ENCODE measurements around the gene GPN1. TPM values are rescaled to one million over a fixed set of nuclear protein-coding genes. Genes with fewer than 3 reads are reported as not detected.
"Not testable (repeated sequence)": the region's sequence is repeated elsewhere in the genome, so short reads cannot be mapped to it uniquely, and the experiment has no call there.

The GPN1 gene
- total RNA-seq: 10 to 100 TPM; 60.7 to 62.5 TPM

DNA sequence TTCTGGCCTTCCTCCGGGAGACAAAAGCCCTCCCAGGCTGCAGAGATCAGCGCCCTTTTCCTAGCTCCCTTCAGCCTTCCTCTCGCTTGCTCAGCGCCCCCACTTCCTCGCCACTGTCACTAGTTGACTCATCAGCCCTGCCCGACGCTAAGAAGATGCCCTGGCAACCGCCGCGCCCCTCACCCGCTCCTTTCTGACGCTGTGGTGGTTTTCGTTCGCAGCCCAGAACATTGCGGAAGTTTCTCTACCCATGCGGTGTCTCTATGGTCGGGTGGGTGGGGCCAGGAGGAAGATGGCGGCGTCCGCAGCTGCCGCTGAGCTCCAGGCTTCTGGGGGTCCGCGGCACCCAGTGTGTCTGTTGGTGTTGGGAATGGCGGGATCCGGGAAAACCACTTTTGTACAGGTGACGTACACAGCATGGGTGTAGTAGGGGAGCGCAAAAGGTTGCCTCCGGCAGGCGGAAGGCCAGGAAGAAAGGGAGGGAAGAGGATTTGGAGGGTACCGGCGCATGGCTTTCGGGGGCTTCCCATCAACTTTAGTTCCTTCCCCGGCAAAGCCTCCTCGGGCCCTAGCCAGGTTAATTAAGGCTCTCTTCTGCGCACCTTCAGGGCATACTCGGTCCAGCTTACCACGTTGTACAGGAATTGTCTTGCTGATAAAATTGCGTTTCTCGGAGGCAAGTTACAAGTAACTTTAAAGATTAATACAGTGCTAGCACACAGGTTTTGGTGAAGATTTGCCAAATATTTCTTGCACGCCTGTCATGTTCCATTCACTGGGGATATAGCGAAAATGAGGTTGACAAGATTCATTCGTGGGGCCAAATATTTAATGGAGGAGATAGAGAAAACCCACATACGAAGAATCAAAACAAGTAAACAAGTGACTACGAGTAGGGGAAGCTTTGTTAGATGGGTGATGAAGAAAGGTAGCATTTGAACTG is at the start of gene GPN1, which contains the start of gene CCDC121:
TSS of gene GPN1 (plus strand) at position 284 of the 943 bp plus-strand sequence. CDS start at position 293, 9 bp downstream.
TSS of gene CCDC121 (minus strand) at position 246 of the 943 bp plus-strand sequence. CDS start 1,213 bp downstream, outside the sequence.
- POLR2A ChIA-PET: interaction anchor here (0.6 to 1.7 kb wide), 6 partner anchors 9 to 225 kb away, joined by 3 to 10 read pairs (median 4); partner anchors contain the start of gene ZNF512
- CTCF ChIA-PET: interaction anchor here (1.4 to 1.8 kb wide), 2 partner anchors 9 to 53 kb away, joined by 7 to 13 read pairs; no protein-coding TSS in a partner anchor

DNA sequence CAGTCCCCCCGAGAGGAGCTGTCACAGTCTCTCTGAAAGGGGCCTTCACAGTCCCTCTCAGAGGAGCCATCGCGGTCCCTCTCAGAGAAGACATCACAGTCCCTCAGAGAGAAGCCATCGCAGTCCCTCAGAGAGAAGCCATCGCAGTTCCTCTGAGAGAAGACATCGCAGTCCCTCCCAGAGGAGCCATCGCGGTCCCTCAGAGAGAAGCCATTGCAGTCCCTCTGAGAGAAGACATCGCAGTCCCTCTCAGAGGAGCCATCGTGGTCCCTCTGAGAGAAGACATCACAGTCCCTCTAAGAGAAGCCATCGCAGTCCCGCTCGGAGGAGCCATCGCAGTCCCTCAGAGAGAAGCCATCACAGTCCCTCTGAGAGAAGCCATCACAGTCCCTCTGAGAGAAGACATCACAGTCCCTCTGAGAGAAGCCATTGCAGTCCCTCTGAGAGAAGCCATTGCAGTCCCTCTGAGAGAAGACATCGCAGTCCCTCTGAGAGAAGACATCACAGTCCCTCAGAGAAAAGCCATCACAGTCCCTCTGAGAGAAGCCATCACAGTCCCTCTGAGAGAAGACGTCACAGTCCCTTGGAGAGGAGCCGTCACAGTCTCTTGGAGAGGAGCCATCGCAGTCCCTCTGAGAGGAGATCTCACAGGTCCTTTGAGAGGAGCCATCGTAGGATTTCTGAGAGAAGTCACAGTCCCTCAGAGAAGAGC is 47.3 kb upstream of the GPN1 start:
- ChIA-PET CTCF (no interaction called here), POLR2A (no interaction called here)

DNA sequence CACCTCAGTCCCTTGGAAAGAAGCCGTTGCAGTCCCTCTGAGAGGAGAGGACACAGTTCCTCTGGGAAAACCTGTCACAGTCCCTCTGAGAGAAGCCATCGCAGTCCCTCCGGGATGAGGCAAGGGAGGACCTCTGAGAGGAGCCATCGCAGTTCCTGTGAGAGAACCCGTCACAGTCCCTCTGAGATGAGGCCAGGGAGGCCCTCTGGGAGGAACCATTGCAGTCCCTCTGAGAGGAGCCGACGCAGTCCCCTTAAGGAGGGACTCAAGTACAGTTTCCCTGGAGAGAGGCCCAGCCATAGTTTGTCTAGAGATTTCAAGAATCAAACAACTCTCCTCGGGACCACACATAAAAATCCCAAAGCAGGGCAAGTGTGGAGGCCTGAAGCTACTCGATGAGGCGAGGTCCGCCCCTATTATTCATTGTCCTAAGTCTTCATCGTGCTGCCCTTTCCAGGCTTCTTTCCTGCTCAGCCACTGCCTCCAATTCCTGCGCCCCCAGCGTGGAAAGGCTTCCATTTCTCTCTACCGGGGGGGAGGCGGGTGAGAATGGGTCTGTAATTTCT is 46.6 kb upstream of the GPN1 start:
- POLR2A ChIA-PET: interaction anchor here (1.1 kb wide), 1 partner anchor 47 kb away, joined by 4 read pairs; the partner anchor contains the start of genes CCDC121 and GPN1

DNA sequence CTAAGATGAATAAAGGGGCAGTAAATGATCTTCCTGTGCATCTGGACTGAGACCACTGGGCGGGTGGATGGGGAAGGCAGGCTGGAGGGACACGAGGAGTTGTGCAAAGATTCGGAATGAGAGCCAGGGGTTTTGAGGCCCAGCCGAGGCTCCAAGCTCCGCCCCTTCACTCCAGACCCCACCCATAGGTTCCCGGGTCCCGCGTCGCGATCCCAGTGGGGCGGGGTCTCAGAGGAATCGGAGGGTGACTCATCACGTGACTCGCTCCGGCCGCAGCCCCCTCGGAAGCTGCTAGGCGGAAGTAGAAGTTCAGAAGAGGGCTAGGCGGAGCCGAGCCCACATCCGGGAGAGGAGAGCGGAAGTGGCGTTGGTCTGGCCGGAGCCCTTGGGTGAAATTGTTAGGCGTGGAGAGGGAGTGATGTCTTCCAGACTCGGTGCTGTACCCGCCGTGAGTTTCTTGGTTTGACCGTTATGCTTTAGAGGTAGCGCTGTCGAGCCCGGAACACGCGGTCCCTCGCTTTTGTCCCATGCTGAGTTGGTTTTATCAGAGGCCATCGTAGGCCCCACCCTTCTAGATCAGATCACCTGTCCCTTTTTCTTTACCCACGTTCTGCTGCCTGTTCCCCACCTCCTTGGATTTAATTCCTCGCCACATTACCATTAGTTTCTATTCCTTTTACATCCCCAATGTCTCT is 46.0 kb upstream of the GPN1 start, which contains the start of gene ZNF512:
TSS of gene ZNF512 (plus strand) at position 348 of the 695 bp plus-strand sequence. CDS start at position 419, 71 bp downstream.
- CTCF ChIA-PET: no interaction called here

More for the DNA sequence above, 46.6 kb upstream of the GPN1 start:
- CTCF ChIA-PET: no interaction called here

DNA sequence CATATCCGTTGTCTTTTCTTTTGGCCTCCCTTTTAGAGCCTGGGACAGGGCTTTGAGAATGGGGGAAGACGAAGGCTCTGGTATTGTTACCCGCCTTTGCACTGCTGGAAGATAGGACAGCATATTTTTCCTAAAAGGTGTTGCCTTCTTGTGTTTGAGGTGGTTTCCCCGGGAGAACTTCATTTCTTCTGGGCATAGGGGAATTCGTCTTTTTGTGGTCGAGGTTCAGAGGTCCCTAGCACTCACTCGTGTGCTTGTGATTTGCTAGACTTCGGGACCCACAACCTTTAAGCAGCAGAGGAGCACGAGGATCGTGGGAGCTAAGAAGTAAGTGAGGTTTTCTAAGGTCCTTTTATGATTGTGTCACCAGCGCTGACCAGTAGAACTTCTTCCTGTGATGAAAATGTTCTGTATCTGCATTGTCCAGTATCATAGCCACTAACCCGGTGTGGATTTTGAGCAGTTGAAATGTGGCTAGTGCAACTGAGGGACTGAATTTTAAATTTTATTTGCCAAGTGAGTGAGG is 45.4 kb upstream of the GPN1 start:
- CTCF ChIA-PET: no interaction called here
- POLR2A ChIA-PET: interaction anchor here (0.9 to 1.1 kb wide), 2 partner anchors 46 to 213 kb away, joined by 3 to 4 read pairs; partner anchors contain the start of genes CCDC121, GPN1 and SNX17

More for the DNA sequence above, 46.0 kb upstream of the GPN1 start, which contains the start of gene ZNF512:
- POLR2A ChIA-PET: interaction anchor here (0.9 to 1.1 kb wide), 2 partner anchors 46 to 212 kb away, joined by 3 to 4 read pairs; partner anchors contain the start of genes CCDC121, GPN1 and SNX17

DNA sequence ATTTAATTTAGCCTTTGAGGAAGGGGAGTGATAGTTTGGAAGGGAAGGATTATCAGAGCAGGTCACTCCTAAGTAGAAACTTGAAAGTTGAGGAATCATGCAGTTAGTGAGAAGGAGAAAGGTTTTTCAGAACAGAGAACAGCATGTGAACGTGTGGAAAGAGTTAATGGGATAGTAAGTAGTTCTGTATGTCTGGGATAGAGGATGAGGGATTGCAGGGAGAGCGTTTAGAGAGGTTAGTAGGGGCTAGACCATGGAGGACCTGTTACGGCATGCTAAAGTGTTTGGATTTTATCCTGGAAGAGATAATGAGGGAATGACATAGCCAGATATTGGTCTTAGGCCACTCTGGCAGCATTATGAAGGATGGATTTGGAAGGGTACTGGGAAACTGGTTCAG is 44.3 kb upstream of the GPN1 start:
- ChIA-PET CTCF (interaction anchor here (1.4 kb wide), 1 partner anchor 73 kb away, joined by 4 read pairs; no protein-coding TSS in a partner anchor), POLR2A (no interaction called here)

DNA sequence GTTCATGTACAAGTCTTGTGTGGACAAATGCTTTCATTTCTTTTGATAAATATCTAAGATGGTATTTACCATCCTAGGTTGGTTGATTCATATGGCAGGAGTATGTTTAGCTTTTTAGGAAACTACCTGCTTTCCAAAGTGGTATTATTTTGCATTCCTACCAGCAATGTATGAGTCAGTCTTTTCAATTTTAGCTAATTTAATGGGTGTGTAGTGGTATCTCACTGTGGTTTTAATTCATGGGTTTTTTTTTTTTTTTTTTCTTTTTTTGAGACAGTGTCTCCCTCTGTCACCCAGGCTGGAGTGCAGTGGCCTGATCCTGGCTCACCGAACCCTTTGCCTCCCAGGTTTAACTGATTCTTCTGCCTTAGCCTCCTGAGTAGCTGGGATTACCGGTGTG is 41.8 kb upstream of the GPN1 start:
- ChIA-PET POLR2A (interaction anchor here (0.5 kb wide), 1 partner anchor 449 kb away, joined by 4 read pairs; no protein-coding TSS in a partner anchor), CTCF (no interaction called here)

DNA sequence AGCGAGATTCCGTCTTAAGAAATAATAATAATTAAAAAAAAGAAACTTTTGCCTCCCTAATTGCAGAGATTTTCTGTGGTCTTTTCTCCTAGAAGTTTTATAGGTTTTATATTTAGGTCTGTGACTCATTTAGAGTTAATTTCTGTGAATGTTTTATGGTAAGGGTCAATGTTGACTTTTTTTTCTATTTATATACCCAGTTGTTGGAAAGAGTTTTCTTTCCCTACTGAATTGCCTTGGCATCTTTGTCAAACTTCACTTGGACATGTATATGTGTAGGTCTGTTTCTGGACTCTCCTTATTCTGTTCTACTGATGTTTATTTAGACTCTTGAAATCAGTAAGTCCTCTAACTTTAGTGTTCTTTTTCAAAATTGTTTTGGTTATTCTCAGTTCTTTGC is 40.5 kb upstream of the GPN1 start:
- CTCF ChIA-PET: no interaction called here
- POLR2A ChIA-PET: no interaction called here

DNA sequence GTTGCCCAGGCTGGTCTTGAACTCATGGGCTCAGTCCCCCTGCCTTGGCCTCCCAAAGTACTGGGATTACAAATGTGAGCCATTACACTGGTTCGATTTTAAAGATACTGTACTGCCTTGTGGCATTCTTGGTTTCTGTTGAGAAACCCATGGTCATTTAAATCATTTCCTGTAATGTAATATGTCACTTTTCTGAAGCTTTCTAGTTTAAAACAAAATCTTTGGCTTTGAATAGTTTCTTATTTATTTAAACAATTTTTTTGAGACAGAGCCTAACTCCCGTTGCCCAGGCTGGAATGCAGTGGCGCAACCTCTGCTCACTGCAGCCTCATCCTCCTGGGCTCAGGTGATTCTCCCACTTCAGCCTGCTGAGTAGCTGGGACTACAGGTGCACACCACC is 37.1 kb upstream of the GPN1 start:
- ChIA-PET CTCF (no interaction called here), POLR2A (no interaction called here)

DNA sequence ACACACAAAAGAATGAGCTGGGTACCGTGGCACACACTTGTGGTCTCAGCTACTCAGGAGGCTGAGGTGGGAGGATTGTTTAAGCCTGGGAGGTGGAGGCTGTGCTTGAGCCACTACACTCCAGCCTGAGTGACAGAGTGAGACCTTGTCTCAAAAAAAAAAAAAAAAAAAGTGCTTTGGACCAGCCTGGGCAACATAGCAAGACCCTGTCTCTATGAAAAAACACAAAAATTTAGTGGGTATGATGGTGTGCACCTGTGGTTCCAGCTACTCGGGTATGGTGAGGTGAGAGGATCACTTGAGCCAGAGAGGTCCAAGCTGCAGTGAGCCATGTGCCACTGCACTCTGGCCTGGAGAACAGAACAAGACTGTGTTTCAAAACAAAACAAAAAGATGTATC is 35.6 kb upstream of the GPN1 start:
- ChIA-PET POLR2A (no interaction called here), CTCF (interaction anchor here (0.6 to 0.7 kb wide), 4 partner anchors 21 to 185 kb away, joined by 3 read pairs; no protein-coding TSS in a partner anchor)

DNA sequence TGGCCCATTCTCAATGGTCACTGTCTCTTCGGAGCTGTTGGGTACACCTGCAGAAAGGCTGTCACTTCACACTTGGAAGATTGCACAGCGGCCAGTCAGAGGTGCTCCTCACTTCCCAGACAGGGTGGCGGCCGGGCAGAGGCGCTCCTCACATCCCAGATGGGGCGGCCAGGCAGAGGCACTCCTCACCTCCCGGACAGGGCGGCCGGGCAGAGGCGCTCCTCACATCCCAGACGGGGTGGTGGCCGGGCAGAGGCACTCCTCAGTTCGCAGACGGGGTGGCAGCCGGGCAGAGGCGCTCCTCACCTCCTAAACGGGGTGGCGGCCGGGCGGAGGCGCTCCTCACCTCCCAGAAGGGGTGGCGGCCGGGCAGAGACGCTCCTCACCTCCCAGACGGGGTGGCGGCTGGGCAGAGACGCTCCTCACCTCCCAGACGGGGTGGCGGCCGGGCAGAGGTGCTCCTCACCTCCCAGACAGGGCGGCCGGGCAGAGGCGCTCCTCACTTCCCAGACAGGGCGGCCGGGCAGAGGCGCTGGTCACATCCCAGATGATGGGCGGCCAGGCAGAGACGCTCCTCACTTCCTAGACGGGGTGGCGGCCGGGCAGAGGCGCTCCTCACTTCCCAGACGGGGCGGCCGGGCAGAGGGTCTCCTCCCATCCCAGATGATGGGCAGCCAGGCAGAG is 34.7 kb upstream of the GPN1 start:
- POLR2A ChIA-PET, CTCF ChIA-PET: not testable (repeated sequence)

DNA sequence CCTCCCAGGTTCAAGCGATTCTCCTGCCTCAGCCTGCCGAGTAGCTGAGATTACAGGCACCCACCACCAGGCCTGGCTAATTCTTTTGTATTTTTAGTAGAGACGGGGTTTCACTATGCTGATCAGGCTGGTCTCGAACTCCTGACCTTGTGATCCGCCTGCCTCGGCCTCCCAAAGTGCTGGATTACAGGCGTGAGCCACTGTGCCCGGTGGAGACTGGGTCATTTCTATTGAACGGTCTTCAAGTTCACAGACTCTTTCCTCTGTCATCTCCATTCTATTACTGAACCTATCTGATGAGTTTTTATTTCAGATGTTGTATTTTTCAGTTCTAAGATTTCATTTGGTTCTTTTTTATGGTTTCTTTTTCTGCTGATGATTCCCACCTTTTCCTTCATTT is 33.4 kb upstream of the GPN1 start:
- POLR2A ChIA-PET, CTCF ChIA-PET: not testable (repeated sequence)

DNA sequence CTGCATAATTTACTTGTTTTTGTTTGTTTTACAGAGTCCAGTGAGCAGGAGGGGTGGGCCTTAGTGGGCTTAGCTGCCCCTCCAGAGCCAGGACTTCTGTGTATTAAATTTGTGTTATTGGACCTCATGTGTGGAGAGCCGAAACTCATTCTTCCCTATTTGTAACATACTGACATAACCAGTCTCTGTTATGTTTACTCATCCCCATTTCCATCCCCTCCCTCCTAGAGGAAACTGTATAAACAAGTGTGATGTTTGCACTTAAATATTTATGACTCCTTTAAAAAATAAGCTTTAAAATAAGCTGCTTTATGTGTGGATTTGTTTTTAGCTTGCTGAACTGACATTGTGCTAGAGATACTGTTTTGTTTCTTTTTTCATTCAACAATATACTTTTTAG is 32.2 kb upstream of the GPN1 start:
- POLR2A ChIA-PET: no interaction called here
- CTCF ChIA-PET: no interaction called here

DNA sequence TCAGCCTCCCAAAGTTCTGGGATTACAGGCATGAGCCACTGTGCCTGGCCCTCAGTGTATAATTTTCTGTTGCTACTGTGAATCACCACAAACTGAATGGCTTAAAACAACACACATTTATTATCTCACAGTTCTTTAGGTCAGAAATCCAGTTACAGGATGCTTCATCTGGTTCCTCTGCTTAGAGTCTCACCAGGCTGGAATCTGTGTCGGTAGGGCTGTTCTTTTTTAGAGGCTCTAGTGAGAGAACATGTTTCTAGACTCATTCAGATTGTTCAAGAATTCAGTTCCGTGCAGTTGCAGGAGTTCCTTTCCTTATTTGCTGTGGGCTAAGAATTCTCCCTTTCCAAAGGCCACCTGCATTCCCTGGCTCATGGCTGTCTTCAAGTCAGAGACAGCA is 22.2 kb upstream of the GPN1 start:
- CTCF ChIA-PET: no interaction called here
- POLR2A ChIA-PET: no interaction called here

DNA sequence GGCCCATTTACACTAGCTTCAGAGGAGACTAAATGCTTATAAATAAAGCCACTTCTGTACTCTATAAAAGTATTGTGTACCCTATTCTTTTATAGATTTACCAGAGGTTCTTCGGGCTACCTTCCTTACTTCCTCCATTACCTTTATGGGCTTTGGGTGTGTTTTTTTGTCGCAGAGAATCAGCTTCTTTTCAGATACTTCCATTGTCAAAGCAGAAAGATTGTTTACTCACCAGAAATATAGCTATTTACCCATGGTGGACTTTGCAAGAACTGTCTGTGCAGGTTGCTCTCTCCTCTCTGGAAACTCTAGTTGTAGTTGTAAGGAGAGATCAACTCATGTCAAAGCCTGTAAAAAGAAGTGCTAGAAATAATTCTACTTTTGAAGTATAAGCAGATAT is 14.9 kb upstream of the GPN1 start:
- ChIA-PET POLR2A (no interaction called here), CTCF (interaction anchor here (0.6 kb wide), 1 partner anchor 21 kb away, joined by 3 read pairs; no protein-coding TSS in a partner anchor)

DNA sequence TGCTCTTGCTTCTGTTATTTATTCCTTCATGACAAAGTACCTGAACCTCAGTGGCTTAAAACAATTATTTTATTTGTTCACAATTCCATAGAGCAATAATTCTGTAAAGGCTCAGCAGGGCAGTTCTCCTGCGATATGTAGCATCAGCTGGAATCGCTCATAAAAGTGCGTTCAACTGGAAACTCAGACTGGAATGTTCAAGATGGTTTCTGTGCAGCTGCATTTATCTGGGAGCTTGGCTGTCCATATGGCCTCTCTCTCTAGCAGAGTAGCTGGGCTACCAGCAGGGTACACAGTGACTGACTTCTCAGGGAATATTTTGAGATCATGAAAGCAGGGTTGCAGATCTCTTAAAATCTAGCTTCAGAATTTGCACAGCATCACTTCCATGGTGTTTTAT is 13.5 kb upstream of the GPN1 start:
- POLR2A ChIA-PET: no interaction called here
- CTCF ChIA-PET: no interaction called here

DNA sequence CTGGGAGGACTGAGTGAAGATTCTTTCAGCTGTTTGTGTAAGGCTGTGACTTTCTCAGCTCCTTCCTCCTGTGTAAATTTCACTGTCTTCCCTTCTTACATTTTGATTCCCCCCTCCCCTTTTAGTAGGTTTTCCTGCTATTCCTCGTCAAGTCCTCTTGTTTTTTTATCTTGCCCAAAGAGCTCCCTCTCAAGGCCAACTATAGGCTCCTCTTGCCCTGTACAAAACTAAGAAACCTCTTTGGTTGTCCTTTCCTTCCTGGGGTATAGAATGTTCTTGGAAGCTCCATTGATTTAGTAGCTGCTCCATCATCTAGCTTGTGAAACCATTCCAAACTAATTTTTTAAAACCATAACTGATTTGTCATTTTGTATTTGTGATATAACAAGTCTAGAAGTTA is 7.3 kb upstream of the GPN1 start:
- ChIA-PET POLR2A (no interaction called here), CTCF (interaction anchor here (0.6 to 1.2 kb wide), 3 partner anchors 14 to 82 kb away, joined by 3 to 4 read pairs (median 3); no protein-coding TSS in a partner anchor)

DNA sequence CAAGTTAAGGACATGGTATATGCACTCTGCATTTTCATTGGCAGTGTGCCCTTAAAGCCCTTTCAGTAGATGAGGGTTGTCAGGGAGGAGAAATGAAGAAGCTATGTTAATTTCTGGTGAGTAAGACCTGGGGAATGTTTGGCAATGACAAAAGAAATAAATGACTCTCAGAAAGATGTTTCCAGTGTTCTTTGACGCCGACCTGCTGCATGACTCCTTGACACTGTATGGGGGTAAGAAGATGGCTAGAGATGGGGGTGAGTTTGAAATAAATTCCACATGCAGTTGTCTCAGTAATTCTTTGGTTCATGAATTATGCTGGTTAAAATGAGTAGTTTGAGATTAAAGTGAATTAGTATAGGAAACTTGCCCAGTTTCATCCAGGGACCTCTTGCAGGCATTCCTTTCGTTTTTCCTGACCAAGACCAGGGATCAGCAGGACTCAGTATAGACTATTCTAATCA is 5.9 kb upstream of the GPN1 start:
- POLR2A ChIA-PET: no interaction called here
- CTCF ChIA-PET: no interaction called here
